ENCODE measurements around the gene DAPP1. TPM values are rescaled to one million over a fixed set of nuclear protein-coding genes. Genes with fewer than 3 reads are reported as not detected.

DAPP1 gene
- total RNA-seq, 2 experiments from 2014 or later = 24.6 to 25.3 TPM

GRCh38 chr4:99810536-99810935 lies 6.1 kb upstream of the DAPP1 start:
- Mint-ChIP-seq H3K27me3 (no peaks in the 10 kb centered on the region), H3K4me3 (no peak overlapping the region), H3K36me3 (peaks cover 3% of the 10 kb centered on the region), H3K9me3 (ENCODE audit: low read depth) (no peaks in the 10 kb centered on the region), H3K27ac (no peak overlapping the region), H3K4me1 (peaks cover 37% of the 10 kb centered on the region)
- no peak for DNase-seq
- no peak for ATAC-seq
- CTCF ChIA-PET = interaction anchor here (1.0 to 4.8 kb wide), 11 partner anchors 55 to 250 kb away, joined by 3 to 64 read pairs (median 10); partner anchors contain the start of genes DNAJB14 and TRMT10A

- Mint-ChIP-seq H3K36me3 (peaks cover 3% of the 10 kb centered on the region), H3K4me1 (peaks cover 43% of the 10 kb centered on the region)
- CTCF ChIA-PET = interaction anchor here (0.9 to 4.8 kb wide), 27 partner anchors 9 to 276 kb away, joined by 3 to 64 read pairs (median 4); partner anchors contain the start of genes DNAJB14, LAMTOR3 and TRMT10A
Measured at GRCh38 chr4:99811117-99811516, 5.5 kb upstream of the DAPP1 start.

GRCh38 chr4:99811850-99812249 lies 4.8 kb upstream of the DAPP1 start:
- ATAC-seq = no peak
- Mint-ChIP-seq H3K4me1 (peaks cover 50% of the 10 kb centered on the region), H3K27me3 (no peaks in the 10 kb centered on the region), H3K27ac (no peak overlapping the region), H3K36me3 (peaks cover 4% of the 10 kb centered on the region), H3K4me3 (no peak overlapping the region), H3K9me3 (ENCODE audit: low read depth) (no peaks in the 10 kb centered on the region)
- CTCF ChIA-PET = interaction anchor here (0.6 to 4.8 kb wide), 32 partner anchors 9 to 712 kb away, joined by 3 to 64 read pairs (median 4); partner anchors contain the start of genes DNAJB14, LAMTOR3 and TRMT10A
- DNase-seq = peak; percentile 64

More at GRCh38 chr4:99811117-99811516, 5.5 kb upstream of the DAPP1 start:
- no peaks in the 10 kb centered on the region for H3K27me3 Mint-ChIP-seq
- no peak overlapping the region for H3K27ac Mint-ChIP-seq
- no peak overlapping the region for H3K4me3 Mint-ChIP-seq
- DNase-seq (no peak), ATAC-seq (no peak)
- no peaks in the 10 kb centered on the region for H3K9me3 Mint-ChIP-seq (ENCODE audit: low read depth)

- Mint-ChIP-seq H3K27ac (peak overlapping the region; percentile 91), H3K4me3 (peak overlapping the region; percentile 77), H3K36me3 (peaks cover 20% of the 10 kb centered on the region), H3K27me3 (no peaks in the 10 kb centered on the region), H3K9me3 (ENCODE audit: low read depth) (no peaks in the 10 kb centered on the region), H3K4me1 (peaks cover 68% of the 10 kb centered on the region)
- CTCF ChIA-PET = interaction anchor here (0.8 to 1.9 kb wide), 6 partner anchors 12 to 887 kb away, joined by 3 to 8 read pairs (median 3); partner anchors contain the start of gene EIF4E
- DNase-seq (no peak), ATAC-seq (no peak)
Measured at GRCh38 chr4:99815597-99816011, 1.0 kb upstream of the DAPP1 start.

GRCh38 chr4:99817309-99817890 lies 773 bp downstream of the DAPP1 start:
- Mint-ChIP-seq H3K9me3 (ENCODE audit: low read depth) (no peaks in the 10 kb centered on the region), H3K4me1 (peaks cover 76% of the 10 kb centered on the region), H3K27ac (peak overlapping the region; percentile 91), H3K36me3 (peaks cover 32% of the 10 kb centered on the region), H3K4me3 (peak overlapping the region; percentile 77), H3K27me3 (no peaks in the 10 kb centered on the region)
- DNase-seq (no peak), ATAC-seq (no peak)
- CTCF ChIA-PET = interaction anchor here (0.9 to 2.4 kb wide), 8 partner anchors 9 to 254 kb away, joined by 3 to 14 read pairs (median 8); partner anchors contain the start of genes DNAJB14 and TRMT10A

- CTCF ChIA-PET = interaction anchor here (1.5 kb wide), 1 partner anchor 255 kb away, joined by 3 read pairs; the partner anchor contains the start of gene TRMT10A
- Mint-ChIP-seq H3K27ac (peak overlapping the region; percentile 22), H3K9me3 (ENCODE audit: low read depth) (no peaks in the 10 kb centered on the region), H3K36me3 (peaks cover 36% of the 10 kb centered on the region), H3K4me1 (peaks cover 77% of the 10 kb centered on the region), H3K4me3 (peak overlapping the region; percentile 77), H3K27me3 (no peaks in the 10 kb centered on the region)
- ATAC-seq = no peak
- DNase-seq = no peak
Measured at GRCh38 chr4:99818661-99819060, 2.0 kb downstream of the DAPP1 start.

- H3K27ac Mint-ChIP-seq = no peak overlapping the region
- ATAC-seq (peak; percentile 21), DNase-seq (no peak)
- CTCF ChIA-PET = interaction anchor here (0.8 to 1.4 kb wide), 2 partner anchors 10 to 14 kb away, joined by 3 to 5 read pairs; no protein-coding TSS in a partner anchor
- no peaks in the 10 kb centered on the region for H3K27me3 Mint-ChIP-seq
- peaks cover 70% of the 10 kb centered on the region for H3K4me1 Mint-ChIP-seq
- no peak overlapping the region for H3K4me3 Mint-ChIP-seq
- H3K36me3 Mint-ChIP-seq = peaks cover 59% of the 10 kb centered on the region
- no peaks in the 10 kb centered on the region for H3K9me3 Mint-ChIP-seq (ENCODE audit: low read depth)
Measured at GRCh38 chr4:99821918-99822503, 5.4 kb downstream of the DAPP1 start.

GRCh38 chr4:99822734-99823133 lies 6.1 kb downstream of the DAPP1 start:
- Mint-ChIP-seq H3K27me3 (no peaks in the 10 kb centered on the region), H3K9me3 (ENCODE audit: low read depth) (no peaks in the 10 kb centered on the region), H3K4me3 (no peak overlapping the region), H3K4me1 (peaks cover 69% of the 10 kb centered on the region), H3K27ac (no peak overlapping the region), H3K36me3 (peaks cover 58% of the 10 kb centered on the region)
- CTCF ChIA-PET = interaction anchor here (0.8 kb wide), 1 partner anchor 15 kb away, joined by 3 read pairs; no protein-coding TSS in a partner anchor
- DNase-seq (no peak), ATAC-seq (no peak)

GRCh38 chr4:99824070-99824599 lies 7.5 kb downstream of the DAPP1 start:
- Mint-ChIP-seq H3K27ac (no peak overlapping the region), H3K36me3 (peaks cover 57% of the 10 kb centered on the region), H3K4me3 (no peak overlapping the region), H3K9me3 (ENCODE audit: low read depth) (no peaks in the 10 kb centered on the region), H3K4me1 (peaks cover 63% of the 10 kb centered on the region), H3K27me3 (no peaks in the 10 kb centered on the region)
- CTCF ChIA-PET = interaction anchor here (1.4 kb wide), 1 partner anchor 15 kb away, joined by 3 read pairs; no protein-coding TSS in a partner anchor
- DNase-seq (no peak), ATAC-seq (no peak)

- DNase-seq (no peak), ATAC-seq (no peak)
- Mint-ChIP-seq H3K4me1 (peaks cover 53% of the 10 kb centered on the region), H3K27ac (peak overlapping the region; percentile 1), H3K27me3 (no peaks in the 10 kb centered on the region), H3K36me3 (peaks cover 54% of the 10 kb centered on the region), H3K4me3 (no peak overlapping the region), H3K9me3 (ENCODE audit: low read depth) (no peaks in the 10 kb centered on the region)
- CTCF ChIA-PET = no interaction called here
Measured at GRCh38 chr4:99825272-99825671, 8.6 kb downstream of the DAPP1 start.

GRCh38 chr4:99826016-99826415 lies 9.4 kb downstream of the DAPP1 start:
- peaks cover 53% of the 10 kb centered on the region for H3K4me1 Mint-ChIP-seq
- H3K27me3 Mint-ChIP-seq = no peaks in the 10 kb centered on the region
- ATAC-seq (no peak), DNase-seq (no peak)
- H3K27ac Mint-ChIP-seq = no peak overlapping the region
- CTCF ChIA-PET = no interaction called here
- H3K4me3 Mint-ChIP-seq = no peak overlapping the region
- no peaks in the 10 kb centered on the region for H3K9me3 Mint-ChIP-seq (ENCODE audit: low read depth)
- peaks cover 56% of the 10 kb centered on the region for H3K36me3 Mint-ChIP-seq

GRCh38 chr4:99827454-99827853 lies 10.8 kb downstream of the DAPP1 start:
- Mint-ChIP-seq H3K4me3 (no peak overlapping the region), H3K9me3 (ENCODE audit: low read depth) (no peaks in the 10 kb centered on the region), H3K27ac (no peak overlapping the region), H3K27me3 (no peaks in the 10 kb centered on the region), H3K4me1 (peaks cover 39% of the 10 kb centered on the region), H3K36me3 (peaks cover 46% of the 10 kb centered on the region)
- DNase-seq (no peak), ATAC-seq (no peak)
- CTCF ChIA-PET = interaction anchor here (0.7 to 2.0 kb wide), 3 partner anchors 11 to 19 kb away, joined by 3 to 8 read pairs (median 3); partner anchors contain the start of gene DAPP1

- ATAC-seq = no peak
- Mint-ChIP-seq H3K4me3 (no peak overlapping the region), H3K9me3 (ENCODE audit: low read depth) (no peaks in the 10 kb centered on the region), H3K36me3 (peaks cover 43% of the 10 kb centered on the region), H3K27me3 (no peaks in the 10 kb centered on the region), H3K4me1 (peaks cover 36% of the 10 kb centered on the region), H3K27ac (no peak overlapping the region)
- CTCF ChIA-PET = interaction anchor here (0.7 to 2.0 kb wide), 3 partner anchors 11 to 20 kb away, joined by 3 to 8 read pairs (median 3); partner anchors contain the start of gene DAPP1
- no peak for DNase-seq
Measured at GRCh38 chr4:99827857-99828256, 11.2 kb downstream of the DAPP1 start.

Data from activated CD8-positive, alpha-beta memory T cell treated with anti-CD3 and anti-CD28 coated beads, Interleukin-2, amount 10 ng/mL, durations not matched to agents 7 days and 5 days (primary cell).